ENCODE results near the gene JRKL.

- TF ChIP-seq JUND (IDR thresholded peaks at IDR 0.05), result no peak
- no peak for TF ChIP-seq TCF7L2 (IDR thresholded peaks at IDR 0.05; ENCODE audit: borderline replicate concordance, extremely low read depth, insufficient read depth, insufficient read length)
- no peak for TF ChIP-seq EZH2 (IDR thresholded peaks at IDR 0.05)
- no peak for TF ChIP-seq CTCF (IDR thresholded peaks at IDR 0.05 in 2 of 3, conservative IDR thresholded peaks at IDR 0.05 in 1 of 3; ENCODE audit: borderline replicate concordance in 1 of 3, insufficient read depth in 1 of 3, low read depth in 2 of 3, low read length in 2 of 3)
- no peak for TF ChIP-seq POLR2A (IDR thresholded peaks at IDR 0.05; ENCODE audit: borderline replicate concordance, extremely low read depth, insufficient read depth, insufficient read length)
- TF ChIP-seq REST (IDR thresholded peaks at IDR 0.05; ENCODE audit: low read depth), result no peak
- TF ChIP-seq CEBPB (IDR thresholded peaks at IDR 0.05; ENCODE audit: low read depth), result no peak
- no peak for TF ChIP-seq RAD21 (IDR thresholded peaks at IDR 0.05; ENCODE audit: low read depth)
Measured at GRCh38 chr11:96388891-96389719, 708 bp upstream of the JRKL start.
